Osteoblast (primary cell): ENCODE measurements around the gene FMR1. TPM values are rescaled to one million over a fixed set of nuclear protein-coding genes. Genes with fewer than 3 reads are reported as not detected.

Source experiments
- DNase-seq: peaks from one replicate; pipeline ENCODE4 v3.0.0; 2011; ENCODE audit warnings: low spot score, mixed read lengths; ENCODE audit not compliant: insufficient read length; ENCODE audit errors: missing footprints
- H2AFZ ChIP-seq: 2 replicates; pipeline ENCODE4 v1.6.0; 2011; ENCODE audit warnings: mild to moderate bottlenecking, low read length
- H3K27ac ChIP-seq: 2 replicates; pipeline ENCODE4 v1.5.1; 2011; ENCODE audit warnings: mild to moderate bottlenecking, low read depth, low read length, moderate library complexity
- H3K27me3 ChIP-seq: 2 replicates; pipeline ENCODE4 v1.6.0; 2012; ENCODE audit warnings: mild to moderate bottlenecking, control low read depth, inconsistent platforms, low read length, moderate library complexity; ENCODE audit not compliant: insufficient read depth
- H3K36me3 ChIP-seq: 2 replicates; pipeline ENCODE4 v1.5.1; 2011; ENCODE audit warnings: mild to moderate bottlenecking, low read length, control low read depth, moderate library complexity; ENCODE audit not compliant: insufficient read depth
- H3K4me1 ChIP-seq: 2 replicates; pipeline ENCODE4 v1.5.1; 2011; ENCODE audit warnings: mild to moderate bottlenecking, low read length, control low read depth, moderate library complexity; ENCODE audit not compliant: insufficient read depth
- H3K4me2 ChIP-seq: 2 replicates; pipeline ENCODE4 v1.6.0; 2011; ENCODE audit warnings: mild to moderate bottlenecking, low read length; ENCODE audit not compliant: insufficient read depth
- H3K4me3 ChIP-seq: fragments of 200-600 bp; sonication (generic); 3 replicates; pipeline ENCODE4 v1.5.1; 2012; ENCODE audit warnings: mild to moderate bottlenecking, low read length, inconsistent platforms; ENCODE audit not compliant: insufficient read depth
- H3K79me2 ChIP-seq: 2 replicates; pipeline ENCODE4 v1.6.0; 2012; ENCODE audit warnings: mild to moderate bottlenecking, low read length, control low read depth, inconsistent platforms; ENCODE audit not compliant: insufficient read depth
- H3K9me3 ChIP-seq: 2 replicates; pipeline ENCODE4 v1.5.1; 2011; ENCODE audit warnings: low read depth, low read length, control low read depth
- H4K20me1 ChIP-seq: 2 replicates; pipeline ENCODE4 v1.6.0; 2012; ENCODE audit warnings: mild to moderate bottlenecking, low read length, control low read depth; ENCODE audit not compliant: insufficient read depth
- small RNA-seq: library from RNA; depleted of rRNA; stranded (forward); fragments of <200 nt; gene quantifications from one replicate; pipeline ENCODE3, GENCODE V24; 2012
- total RNA-seq: library from RNA; depleted of rRNA; stranded (reverse); fragments of >200 nt; gene quantifications from 2 replicates; pipeline ENCODE4 v1.2.3, GENCODE V29; 2012
- TF ChIP-seq, protein P1 (sequence below): IDR thresholded peaks from 2 replicates; pipeline ENCODE4 v1.5.1; 2011; ENCODE audit warnings: mild to moderate bottlenecking, low read depth, low read length, moderate library complexity; ENCODE audit errors: extremely low read depth

The FMR1 gene
- total RNA-seq, 1 donor = 35.8 TPM

DNA sequence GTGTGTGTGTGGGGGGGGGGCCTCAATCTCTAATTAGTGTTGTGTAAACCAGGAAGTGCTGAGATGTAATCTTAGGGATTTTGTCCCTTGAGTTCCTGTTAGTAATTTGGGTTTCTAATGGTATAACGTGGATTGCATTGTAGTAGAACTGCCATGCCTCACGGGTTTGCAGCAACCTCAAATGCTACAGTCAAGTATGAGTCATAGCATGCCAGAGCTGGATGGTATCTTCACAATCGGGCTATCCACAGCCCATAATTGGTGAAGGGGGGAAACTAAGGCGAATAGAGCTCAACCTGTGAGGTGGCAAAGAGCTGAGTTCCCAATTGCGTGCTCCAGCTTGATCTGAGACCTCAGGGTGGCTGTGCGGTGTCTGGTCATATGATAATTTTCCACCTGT is 67.2 kb downstream of the FMR1 start:
- Histone ChIP-seq H3K4me3 (no peak overlapping the region), H4K20me1 (no peaks in the 10 kb centered on the region), H3K4me2 (no peak overlapping the region), H3K36me3 (no peaks in the 10 kb centered on the region), H3K4me1 (no peaks in the 10 kb centered on the region), H3K79me2 (no peaks in the 10 kb centered on the region), H3K27me3 (no peaks in the 10 kb centered on the region), H3K27ac (no peak overlapping the region), H2AFZ (no peak overlapping the region), H3K9me3 (no peaks in the 10 kb centered on the region)
- DNase-seq = no peak
- TF ChIP-seq, protein P1, sequence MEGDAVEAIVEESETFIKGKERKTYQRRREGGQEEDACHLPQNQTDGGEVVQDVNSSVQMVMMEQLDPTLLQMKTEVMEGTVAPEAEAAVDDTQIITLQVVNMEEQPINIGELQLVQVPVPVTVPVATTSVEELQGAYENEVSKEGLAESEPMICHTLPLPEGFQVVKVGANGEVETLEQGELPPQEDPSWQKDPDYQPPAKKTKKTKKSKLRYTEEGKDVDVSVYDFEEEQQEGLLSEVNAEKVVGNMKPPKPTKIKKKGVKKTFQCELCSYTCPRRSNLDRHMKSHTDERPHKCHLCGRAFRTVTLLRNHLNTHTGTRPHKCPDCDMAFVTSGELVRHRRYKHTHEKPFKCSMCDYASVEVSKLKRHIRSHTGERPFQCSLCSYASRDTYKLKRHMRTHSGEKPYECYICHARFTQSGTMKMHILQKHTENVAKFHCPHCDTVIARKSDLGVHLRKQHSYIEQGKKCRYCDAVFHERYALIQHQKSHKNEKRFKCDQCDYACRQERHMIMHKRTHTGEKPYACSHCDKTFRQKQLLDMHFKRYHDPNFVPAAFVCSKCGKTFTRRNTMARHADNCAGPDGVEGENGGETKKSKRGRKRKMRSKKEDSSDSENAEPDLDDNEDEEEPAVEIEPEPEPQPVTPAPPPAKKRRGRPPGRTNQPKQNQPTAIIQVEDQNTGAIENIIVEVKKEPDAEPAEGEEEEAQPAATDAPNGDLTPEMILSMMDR = no peak

DNA sequence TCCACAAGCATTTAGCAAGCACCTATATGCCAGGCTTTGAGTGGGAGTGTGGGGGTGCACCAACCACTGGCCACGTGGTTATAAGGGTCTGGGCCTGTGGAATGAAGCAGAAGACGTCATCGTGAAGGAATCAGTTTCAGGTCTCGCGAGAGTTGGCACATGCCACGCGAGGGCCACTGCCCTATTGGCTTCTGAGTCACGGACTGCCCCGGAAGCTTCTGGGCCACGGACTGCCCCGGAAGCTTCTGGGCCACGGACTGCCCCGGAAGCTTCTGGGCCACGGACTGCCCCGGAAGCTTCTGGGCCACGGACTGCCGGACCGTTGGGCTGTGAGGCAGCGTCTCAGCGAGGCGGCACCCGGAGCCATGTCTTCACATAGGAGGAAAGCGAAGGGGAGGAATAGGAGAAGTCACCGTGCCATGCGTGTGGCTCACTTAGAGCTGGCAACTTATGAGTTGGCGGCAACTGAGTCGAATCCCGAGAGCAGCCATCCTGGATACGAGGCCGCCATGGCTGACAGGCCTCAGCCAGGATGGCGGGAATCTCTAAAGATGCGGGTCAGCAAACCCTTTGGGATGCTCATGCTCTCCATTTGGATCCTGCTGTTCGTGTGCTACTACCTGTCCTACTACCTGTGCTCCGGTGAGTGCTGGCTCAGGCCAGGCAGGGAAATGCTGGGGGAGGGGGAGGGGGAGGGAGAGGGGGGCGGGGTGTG is 69.5 kb downstream of the FMR1 start, which contains the start of gene FMR1NB:
Gene FMR1NB, plus strand, starts transcription at position 300 of the 715 bp plus-strand sequence. Its CDS starts 66 bp downstream, at position 366.
- H3K9me3 ChIP-seq = no peaks in the 10 kb centered on the region
- H3K4me1 ChIP-seq = no peaks in the 10 kb centered on the region
- H2AFZ ChIP-seq = no peak within 1 kb of the TSS
- no peak for DNase-seq
- H3K27me3 ChIP-seq = no peaks in the 10 kb centered on the region
- H3K4me2 ChIP-seq = no peak within 1 kb of the TSS
- no peak within 1 kb of the TSS for H3K27ac ChIP-seq
- TF ChIP-seq, protein P1 = no peak
- H4K20me1 ChIP-seq = no peaks in the 10 kb centered on the region
- H3K36me3 ChIP-seq = no peaks in the 10 kb centered on the region
- no peak within 1 kb of the TSS for H3K4me3 ChIP-seq
- H3K79me2 ChIP-seq = no peaks in the 10 kb centered on the region

Small RNAs within 50 kb of the gene (small RNA-seq; reads per million reads assigned to genes)
- gene RF02118 = not detected

Other genes with a start within 250 kb of the FMR1 start
- gene FMR1NB, start 69.4 kb downstream of the FMR1 start, total RNA-seq = not detected in 2 replicates